GM18517 (cell line): Measurements from ENCODE around the gene NECTIN4.
"Not testable (repeated sequence)": the region's sequence is repeated elsewhere in the genome, so short reads cannot be mapped to it uniquely, and the experiment has no call there.

Experiments used
- ATAC-seq: cut with Tn5 transposase; IDR thresholded peaks from one replicate; pipeline ENCODE4 v1.9.1; 2021; ENCODE audit warnings: mild to moderate bottlenecking, moderate library complexity; ENCODE audit not compliant: unreplicated experiment

The NECTIN4 gene

GRCh38 chr1:161082996-161083747, 6.2 kb downstream of the NECTIN4 start:
- no peak for ATAC-seq

- no peak for ATAC-seq
Observed at GRCh38 chr1:161082483-161082882, 6.9 kb downstream of the NECTIN4 start.

GRCh38 chr1:161081519-161081918, 7.8 kb downstream of the NECTIN4 start:
- ATAC-seq: no peak

- no peak for ATAC-seq
Observed at GRCh38 chr1:161080441-161081405, 8.6 kb downstream of the NECTIN4 start.

GRCh38 chr1:161079436-161080110, 9.8 kb downstream of the NECTIN4 start:
- no peak for ATAC-seq

GRCh38 chr1:161077426-161077825, 11.9 kb downstream of the NECTIN4 start:
- ATAC-seq: no peak

- ATAC-seq: no peak
Observed at GRCh38 chr1:161076410-161076809, 12.9 kb downstream of the NECTIN4 start.

GRCh38 chr1:161074676-161075368, 14.5 kb downstream of the NECTIN4 start:
- no peak for ATAC-seq

- ATAC-seq: no peak
Observed at GRCh38 chr1:161073474-161074121, 15.8 kb downstream of the NECTIN4 start.

GRCh38 chr1:161072751-161073449, 16.5 kb downstream of the NECTIN4 start:
- no peak for ATAC-seq

- no peak for ATAC-seq
Observed at GRCh38 chr1:161071886-161072371, 17.4 kb downstream of the NECTIN4 start.

GRCh38 chr1:161070761-161071160, 18.6 kb downstream of the NECTIN4 start:
- ATAC-seq: no peak

GRCh38 chr1:161069731-161070270, 19.6 kb downstream of the NECTIN4 start, which contains the start of gene ARHGAP30:
Gene ARHGAP30 (minus strand): TSS chr1:161069891. CDS start chr1:161069624, 267 bp downstream.
- ATAC-seq: peak; percentile 83

GRCh38 chr1:161069241-161069640, 20.1 kb downstream of the NECTIN4 start:
- ATAC-seq: no peak

GRCh38 chr1:161068306-161069234, 20.8 kb downstream of the NECTIN4 start:
- ATAC-seq: peak; percentile 46

- ATAC-seq: no peak
Observed at GRCh38 chr1:161066694-161067093, 22.7 kb downstream of the NECTIN4 start.

- ATAC-seq: not testable (repeated sequence)
Observed at GRCh38 chr1:161065681-161066080, 23.7 kb downstream of the NECTIN4 start.

- not testable (repeated sequence) for ATAC-seq
Observed at GRCh38 chr1:161063936-161064335, 25.4 kb downstream of the NECTIN4 start.
